Measurements from ENCODE around the gene ZNF341.

The ZNF341 gene

DNA sequence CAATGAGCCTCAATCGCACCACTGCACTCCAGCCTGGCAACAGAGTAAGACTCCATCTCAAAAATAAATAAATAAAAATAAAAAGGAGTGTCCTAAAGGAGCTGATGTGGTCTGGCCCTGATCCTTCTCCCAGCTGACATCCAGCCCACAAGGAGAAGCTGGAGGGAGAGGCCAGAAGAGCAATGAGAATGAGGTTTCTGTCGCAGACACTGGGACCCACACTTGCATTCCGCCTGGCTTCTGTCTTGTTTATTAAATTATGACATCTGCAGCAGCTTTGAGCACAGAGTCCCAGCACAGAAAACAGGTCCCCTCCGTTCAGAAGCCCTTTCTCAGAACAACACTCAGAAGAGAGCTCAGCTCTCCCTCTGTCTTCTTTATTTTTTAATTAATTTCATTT is 35.3 kb upstream of the ZNF341 start:
- TF ChIP-seq, protein P1, sequence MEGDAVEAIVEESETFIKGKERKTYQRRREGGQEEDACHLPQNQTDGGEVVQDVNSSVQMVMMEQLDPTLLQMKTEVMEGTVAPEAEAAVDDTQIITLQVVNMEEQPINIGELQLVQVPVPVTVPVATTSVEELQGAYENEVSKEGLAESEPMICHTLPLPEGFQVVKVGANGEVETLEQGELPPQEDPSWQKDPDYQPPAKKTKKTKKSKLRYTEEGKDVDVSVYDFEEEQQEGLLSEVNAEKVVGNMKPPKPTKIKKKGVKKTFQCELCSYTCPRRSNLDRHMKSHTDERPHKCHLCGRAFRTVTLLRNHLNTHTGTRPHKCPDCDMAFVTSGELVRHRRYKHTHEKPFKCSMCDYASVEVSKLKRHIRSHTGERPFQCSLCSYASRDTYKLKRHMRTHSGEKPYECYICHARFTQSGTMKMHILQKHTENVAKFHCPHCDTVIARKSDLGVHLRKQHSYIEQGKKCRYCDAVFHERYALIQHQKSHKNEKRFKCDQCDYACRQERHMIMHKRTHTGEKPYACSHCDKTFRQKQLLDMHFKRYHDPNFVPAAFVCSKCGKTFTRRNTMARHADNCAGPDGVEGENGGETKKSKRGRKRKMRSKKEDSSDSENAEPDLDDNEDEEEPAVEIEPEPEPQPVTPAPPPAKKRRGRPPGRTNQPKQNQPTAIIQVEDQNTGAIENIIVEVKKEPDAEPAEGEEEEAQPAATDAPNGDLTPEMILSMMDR (IDR thresholded peaks at IDR 0.05), result no peak

DNA sequence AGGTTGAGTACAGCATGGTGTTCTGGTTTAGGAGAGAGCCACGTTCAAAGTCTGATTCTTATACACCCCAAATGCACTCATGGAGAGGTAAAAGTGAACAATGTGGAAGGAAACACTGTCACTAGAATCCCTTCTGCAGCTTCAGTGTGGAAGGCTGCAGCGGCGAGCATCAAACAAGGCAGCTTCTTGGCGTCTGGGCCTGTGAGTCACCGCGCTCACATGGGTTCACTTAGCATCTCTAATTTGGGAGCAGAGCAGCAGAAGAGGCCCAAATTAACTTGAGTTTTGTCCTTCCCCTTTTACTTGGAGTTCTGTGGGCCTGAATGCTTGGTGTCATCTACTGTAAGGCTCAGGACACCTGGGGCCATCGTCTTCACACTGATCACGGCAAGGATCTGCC is 34.7 kb upstream of the ZNF341 start:
- TF ChIP-seq, protein P1 (IDR thresholded peaks at IDR 0.05), result no peak

DNA sequence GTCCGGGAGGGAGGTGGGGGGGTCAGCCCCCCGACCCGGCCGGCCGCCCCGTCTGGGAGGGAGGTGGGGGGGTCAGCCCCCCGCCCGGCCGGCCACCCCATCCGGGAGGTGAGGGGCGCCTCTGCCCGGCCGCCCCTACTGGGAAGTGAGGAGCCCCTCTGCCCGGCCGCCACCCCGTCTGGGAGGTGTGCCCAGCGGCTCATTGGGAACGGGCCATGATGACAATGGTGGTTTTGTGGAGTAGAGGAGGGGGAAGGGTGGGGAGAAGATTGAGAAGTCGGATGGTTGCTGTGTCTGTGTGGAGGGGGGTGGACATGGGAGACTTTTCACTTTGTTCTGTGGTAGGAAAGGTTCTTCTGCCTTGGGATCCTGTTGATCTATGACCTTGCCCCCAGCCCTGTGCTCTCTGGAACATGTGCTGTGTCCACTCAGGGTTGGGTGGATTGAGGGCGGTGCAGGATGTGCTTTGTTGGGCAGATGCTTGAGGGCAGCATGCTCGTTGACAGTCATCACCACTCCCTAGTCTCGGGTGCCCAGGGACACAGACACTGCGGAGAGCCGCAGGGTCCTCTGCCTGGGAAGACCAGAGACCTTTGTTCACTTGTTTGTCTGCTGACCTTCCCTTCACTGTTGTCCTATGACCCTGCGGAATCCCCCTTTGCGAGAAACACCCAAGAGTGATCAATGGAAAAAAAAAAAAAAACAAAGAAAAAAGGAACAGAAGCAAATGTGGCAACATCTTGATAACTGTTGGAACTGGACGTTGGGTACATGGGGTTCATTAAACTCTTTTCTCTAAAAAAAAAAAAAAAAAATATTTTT is 30.0 kb upstream of the ZNF341 start:
- TF ChIP-seq, protein P1 (IDR thresholded peaks at IDR 0.05), result no peak

DNA sequence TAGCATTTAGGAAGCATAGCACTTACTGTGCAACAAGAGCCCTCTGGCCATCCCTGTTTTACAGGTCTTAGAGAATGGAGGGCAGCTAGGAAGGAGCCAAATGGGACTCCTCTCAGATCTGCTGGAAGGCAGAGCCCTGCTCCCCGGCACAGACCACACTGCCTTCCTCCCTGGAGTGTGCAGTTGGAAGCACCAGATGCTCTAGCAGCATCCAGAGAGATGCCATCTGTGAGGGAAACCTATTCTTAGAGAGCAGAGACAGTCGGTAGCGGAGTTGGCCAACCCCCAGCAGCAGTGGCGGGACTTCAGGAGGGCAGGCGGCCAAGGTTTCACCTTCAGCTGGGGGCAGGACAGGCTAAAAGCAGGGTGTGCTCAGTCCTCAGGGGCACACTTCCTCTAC is 28.9 kb upstream of the ZNF341 start:
- TF ChIP-seq, protein P1 (IDR thresholded peaks at IDR 0.05), result no peak

DNA sequence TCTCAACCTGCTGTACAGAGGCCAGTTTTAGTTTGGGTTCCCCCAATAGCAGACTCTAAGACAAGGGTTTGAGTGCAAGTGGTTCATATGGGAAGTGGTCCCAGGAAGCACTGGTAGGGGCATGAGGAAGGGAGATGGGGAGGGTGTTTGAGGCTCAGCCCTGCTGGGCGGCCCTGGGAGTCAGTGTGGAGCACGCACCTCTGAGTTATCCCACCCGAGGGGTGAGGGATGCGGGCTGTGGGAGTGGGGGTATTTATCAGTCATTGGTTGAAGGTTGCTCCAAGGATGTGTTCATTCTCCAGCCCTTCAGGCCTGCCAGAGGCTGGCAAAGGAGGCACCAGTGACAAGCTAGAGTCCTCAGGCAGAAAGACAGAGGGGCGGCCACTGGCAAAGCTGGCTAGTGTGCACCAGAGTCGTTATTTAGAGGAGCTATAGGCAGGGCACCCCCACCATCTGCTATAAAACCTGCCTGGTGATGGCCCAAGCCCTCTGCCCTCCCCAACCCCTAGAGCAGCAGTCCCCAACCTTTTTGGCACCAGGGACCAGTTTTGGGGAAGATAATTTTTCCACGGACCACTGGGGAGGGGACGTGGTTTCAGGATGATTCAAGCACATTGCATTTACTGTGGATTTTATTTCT is 28.2 kb upstream of the ZNF341 start:
- TF ChIP-seq, protein P1 (IDR thresholded peaks at IDR 0.05), result no peak

DNA sequence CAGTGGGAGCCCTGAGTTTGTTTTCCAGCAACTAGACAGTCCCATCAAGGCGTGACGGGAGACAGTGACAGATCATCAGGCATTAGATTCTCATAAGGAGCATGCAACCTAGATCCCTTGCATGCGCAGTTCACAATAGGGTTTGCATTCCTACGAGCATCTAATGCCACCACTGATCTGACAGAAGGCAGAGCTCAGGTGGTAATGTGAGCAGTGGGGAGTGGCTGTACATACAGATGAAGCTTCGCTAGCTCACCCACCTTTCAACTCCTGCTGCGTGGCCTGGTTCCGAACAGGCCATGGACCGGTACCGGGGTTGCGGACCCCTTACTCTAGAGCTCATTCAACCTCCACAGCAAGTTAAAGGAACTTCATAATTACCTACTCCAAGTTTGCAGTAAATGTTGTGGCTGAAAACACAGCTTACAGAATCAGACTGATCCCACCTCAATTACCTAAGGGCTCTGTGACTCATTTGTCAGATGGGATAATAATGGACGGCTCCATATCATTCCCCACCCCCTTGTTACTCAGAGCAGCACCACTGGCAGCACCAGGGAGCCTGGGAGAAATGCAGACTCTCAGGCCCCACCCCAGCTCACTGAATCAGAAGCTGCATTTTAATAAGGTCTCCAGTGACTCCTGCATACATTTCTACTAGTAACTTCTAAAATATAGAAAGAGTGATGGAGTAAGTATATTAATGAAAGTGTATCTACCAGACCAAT is 27.4 kb upstream of the ZNF341 start:
- TF ChIP-seq, protein P1 (IDR thresholded peaks at IDR 0.05), result no peak

DNA sequence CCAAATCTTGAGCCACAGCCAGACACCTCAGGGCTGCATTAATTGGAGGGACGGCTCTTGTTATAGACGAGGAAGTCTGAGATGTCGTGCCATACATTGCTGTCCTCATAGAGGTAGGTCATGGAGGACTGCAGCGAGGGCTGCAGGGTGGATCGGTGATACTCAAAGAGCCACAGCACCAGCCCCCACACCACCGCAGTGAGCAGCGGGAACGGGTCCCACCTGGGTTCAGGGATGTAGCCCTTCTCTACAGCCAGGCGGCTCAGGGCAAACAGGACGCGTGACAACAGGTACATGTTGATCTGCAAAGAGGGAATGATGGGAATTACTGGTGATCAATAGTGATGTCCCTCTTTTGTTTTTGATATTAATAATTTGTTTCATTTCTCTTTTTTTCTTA is 24.1 kb upstream of the ZNF341 start:
- TF ChIP-seq, protein P1 (IDR thresholded peaks at IDR 0.05), result no peak

Data from LNCAP (cell line).